Psoas muscle (tissue), 8 donors: Measurements from ENCODE around the gene IGF2BP1. TPM values are rescaled to one million over a fixed set of nuclear protein-coding genes. Genes with fewer than 3 reads are reported as not detected.

Experiments used
- ATAC-seq, 4 donors: fragments of 200-7000 bp; cut with Tn5 transposase; one replicate each; pipeline ENCODE4 v1.9.1; 2020; ENCODE audit warnings: moderate library complexity in 3 of 4, mild to moderate bottlenecking in 2 of 4
- DNase-seq, 2 donors: peaks; one replicate each; pipeline ENCODE4 v3.0.0-alpha.2; 2020
- H3K27ac ChIP-seq: fragments of 200-600 bp; one replicate; pipeline ENCODE4 v1.8.0; 2022
- H3K27me3 ChIP-seq, 3 donors: fragments of 200-600 bp in 1 of 3; one replicate each; pipeline versions ENCODE4 v1.6.1 to v1.8.0; 2013 to 2022; ENCODE audit warnings: low read length in 2 of 3, mild to moderate bottlenecking in 2 of 3, moderate library complexity in 1 of 3; ENCODE audit not compliant: insufficient read depth in 3 of 3
- H3K36me3 ChIP-seq, 2 donors: fragments of 200-600 bp in 1 of 2; one replicate each; pipeline versions ENCODE4 v1.6.1 to v1.8.0; 2013 to 2022; ENCODE audit warnings: low read depth in 1 of 2, mild to moderate bottlenecking in 1 of 2, moderate library complexity in 1 of 2; ENCODE audit not compliant: insufficient read depth in 1 of 2
- H3K4me1 ChIP-seq: fragments of 200-600 bp; one replicate; pipeline ENCODE4 v1.8.0; 2022
- H3K4me3 ChIP-seq: fragments of 200-600 bp; one replicate; pipeline ENCODE4 v1.8.0; 2022; ENCODE audit warnings: mild to moderate bottlenecking
- H3K9me3 ChIP-seq: fragments of 200-600 bp; one replicate; pipeline ENCODE4 v1.8.0; 2022
- WGBS, 3 donors: extraction: QIAGEN DNeasy Blood & Tissue Kit; methylation state at CpG; one replicate each; pipeline versions ENCODE4 v1.1.6 to v1.1.7; 2013; 5-methylcytosine and 5-hydroxymethylcytosine counted together
- intact Hi-C, 2 donors: fragments of 100-400 bp; cut with DNase I; formaldehyde crosslinking; loops; one replicate each; pipeline versions ENCODE4 v1.11.0 to v1.14.2; 2022
- polyA plus RNA-seq, 3 donors: library from polyadenylated mRNA; stranded (reverse); fragments of 200-250 nt; gene quantifications; one replicate each; pipeline ENCODE4 v1.2.3, GENCODE V29; 2013
- total RNA-seq, 4 donors: library from RNA; stranded (reverse); fragmentation: NEBNext Ultra II Directional in 2 of 4; extraction: Animal tissue kit (Norgen Biotek cat#: 25700) in 2 of 4; gene quantifications; one replicate each; pipeline versions ENCODE4 v1.2.1 to v1.2.4, GENCODE V29; 2021 to 2023
- TF ChIP-seq, protein P1 (sequence below): fragments of 200-600 bp; IDR thresholded peaks from one replicate; pipeline ENCODE4 v1.8.0; 2022; ENCODE audit warnings: antibody characterized with exemption
- donor health status: healthy with polysubstance abuse.
- donor health status: DM: no; HTN: no; CAD: no; lungs with moderate emphysema.
- donor health status: Bipolar disorder and iron deficiency.
- donor health status: healthy.
- donor health status: DM: yes; HTN: yes; CAD: no.
- donor health status: DM: no; HTN: no; CAD: no.
- donor health status: DM: no; HTN: no; CAD: no.
- donor health status: DM: yes; HTN: yes; CAD: no.

IGF2BP1 gene
- total and polyA plus RNA-seq, 7 donors = not detected

DNA sequence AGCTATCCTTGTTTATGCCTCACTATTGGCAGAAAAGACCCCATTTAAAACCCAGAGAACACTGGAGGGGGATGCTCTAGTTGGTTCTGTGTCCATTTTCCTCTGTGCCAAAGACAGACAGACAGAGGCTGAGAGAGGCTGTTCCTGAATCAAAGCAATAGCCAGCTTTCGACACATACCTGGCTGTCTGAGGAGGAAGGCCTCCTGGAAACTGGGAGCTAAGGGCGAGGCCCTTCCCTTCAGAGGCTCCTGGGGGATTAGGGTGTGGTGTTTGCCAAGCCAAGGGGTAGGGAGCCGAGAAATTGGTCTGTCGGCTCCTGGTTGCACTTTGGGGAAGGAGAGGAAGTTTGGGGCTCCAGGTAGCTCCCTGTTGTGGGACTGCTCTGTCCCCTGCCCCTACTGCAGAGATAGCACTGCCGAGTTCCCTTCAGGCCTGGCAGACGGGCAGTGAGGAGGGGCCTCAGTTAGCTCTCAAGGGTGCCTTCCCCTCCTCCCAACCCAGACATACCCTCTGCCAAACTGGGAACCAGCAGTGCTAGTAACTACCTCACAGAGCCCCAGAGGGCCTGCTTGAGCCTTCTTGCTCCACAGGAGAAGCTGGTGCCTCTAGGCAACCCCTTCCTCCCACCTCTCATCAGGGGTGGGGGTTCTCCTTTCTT is 56.1 kb downstream of the IGF2BP1 start:
- Histone ChIP-seq H3K36me3 (no peaks in the 10 kb centered on the region), H3K4me3 (no peak overlapping the region), H3K9me3 (no peaks in the 10 kb centered on the region), H3K27ac (no peak overlapping the region), H3K4me1 (no peaks in the 10 kb centered on the region), H3K27me3 (no peaks in the 10 kb centered on the region)
- intact Hi-C loops = no loop called here
- DNase-seq (no peak), ATAC-seq (no peak)
- WGBS, 3 donors = 69 to 76% (median 73%) methylated on average over 6 of the region's 6 CpGs
- TF ChIP-seq, protein P1, sequence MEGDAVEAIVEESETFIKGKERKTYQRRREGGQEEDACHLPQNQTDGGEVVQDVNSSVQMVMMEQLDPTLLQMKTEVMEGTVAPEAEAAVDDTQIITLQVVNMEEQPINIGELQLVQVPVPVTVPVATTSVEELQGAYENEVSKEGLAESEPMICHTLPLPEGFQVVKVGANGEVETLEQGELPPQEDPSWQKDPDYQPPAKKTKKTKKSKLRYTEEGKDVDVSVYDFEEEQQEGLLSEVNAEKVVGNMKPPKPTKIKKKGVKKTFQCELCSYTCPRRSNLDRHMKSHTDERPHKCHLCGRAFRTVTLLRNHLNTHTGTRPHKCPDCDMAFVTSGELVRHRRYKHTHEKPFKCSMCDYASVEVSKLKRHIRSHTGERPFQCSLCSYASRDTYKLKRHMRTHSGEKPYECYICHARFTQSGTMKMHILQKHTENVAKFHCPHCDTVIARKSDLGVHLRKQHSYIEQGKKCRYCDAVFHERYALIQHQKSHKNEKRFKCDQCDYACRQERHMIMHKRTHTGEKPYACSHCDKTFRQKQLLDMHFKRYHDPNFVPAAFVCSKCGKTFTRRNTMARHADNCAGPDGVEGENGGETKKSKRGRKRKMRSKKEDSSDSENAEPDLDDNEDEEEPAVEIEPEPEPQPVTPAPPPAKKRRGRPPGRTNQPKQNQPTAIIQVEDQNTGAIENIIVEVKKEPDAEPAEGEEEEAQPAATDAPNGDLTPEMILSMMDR = no peak

DNA sequence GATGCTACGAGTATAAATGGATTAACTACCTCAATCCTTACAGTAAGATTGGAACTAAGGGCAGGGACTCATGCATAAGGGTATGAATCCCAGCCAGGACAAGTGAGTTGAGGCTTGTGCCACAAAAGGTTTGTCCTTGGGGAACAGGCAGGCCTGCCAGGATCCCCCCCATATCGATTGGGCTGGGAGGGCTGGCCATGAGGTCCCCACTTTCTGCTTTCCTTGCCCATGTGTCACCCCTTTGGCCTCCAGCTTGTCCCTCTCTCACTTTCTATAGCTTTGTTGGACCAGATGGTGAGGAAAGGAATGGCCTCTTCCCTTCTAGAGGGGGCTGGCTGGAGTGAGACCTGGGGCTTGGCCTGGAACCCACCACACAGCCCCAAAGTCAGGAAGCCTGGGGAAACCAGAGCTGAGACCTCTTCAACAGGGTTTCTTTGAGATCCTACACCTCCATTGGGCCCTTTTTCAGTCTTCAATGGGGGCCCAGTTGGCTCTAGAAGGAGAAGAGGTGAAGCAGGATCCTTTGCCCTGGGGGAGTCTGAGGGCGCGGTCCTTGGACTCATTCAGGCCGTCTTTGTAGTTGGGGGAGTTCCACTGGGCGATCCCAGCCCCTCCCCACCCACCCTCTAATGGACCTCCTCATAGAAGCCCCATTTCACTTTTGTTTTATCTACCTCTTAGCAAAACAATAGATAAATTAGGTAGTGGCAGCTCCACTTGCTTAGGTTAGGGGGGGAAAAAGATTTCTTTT is 57.3 kb downstream of the IGF2BP1 start:
- no peaks in the 10 kb centered on the region for H3K9me3 ChIP-seq
- H3K4me1 ChIP-seq = no peaks in the 10 kb centered on the region
- WGBS, 3 donors = 78 to 86% (median 82%) methylated on average over 6 of the region's 6 CpGs
- no peak overlapping the region for H3K27ac ChIP-seq
- H3K36me3 ChIP-seq = no peaks in the 10 kb centered on the region
- intact Hi-C loops = no loop called here
- TF ChIP-seq, protein P1 = no peak
- H3K27me3 ChIP-seq = peaks cover 0 to 9% (median 0%) of the 10 kb centered on the region in 3 donors
- DNase-seq (no peak), ATAC-seq (no peak)
- no peak overlapping the region for H3K4me3 ChIP-seq

DNA sequence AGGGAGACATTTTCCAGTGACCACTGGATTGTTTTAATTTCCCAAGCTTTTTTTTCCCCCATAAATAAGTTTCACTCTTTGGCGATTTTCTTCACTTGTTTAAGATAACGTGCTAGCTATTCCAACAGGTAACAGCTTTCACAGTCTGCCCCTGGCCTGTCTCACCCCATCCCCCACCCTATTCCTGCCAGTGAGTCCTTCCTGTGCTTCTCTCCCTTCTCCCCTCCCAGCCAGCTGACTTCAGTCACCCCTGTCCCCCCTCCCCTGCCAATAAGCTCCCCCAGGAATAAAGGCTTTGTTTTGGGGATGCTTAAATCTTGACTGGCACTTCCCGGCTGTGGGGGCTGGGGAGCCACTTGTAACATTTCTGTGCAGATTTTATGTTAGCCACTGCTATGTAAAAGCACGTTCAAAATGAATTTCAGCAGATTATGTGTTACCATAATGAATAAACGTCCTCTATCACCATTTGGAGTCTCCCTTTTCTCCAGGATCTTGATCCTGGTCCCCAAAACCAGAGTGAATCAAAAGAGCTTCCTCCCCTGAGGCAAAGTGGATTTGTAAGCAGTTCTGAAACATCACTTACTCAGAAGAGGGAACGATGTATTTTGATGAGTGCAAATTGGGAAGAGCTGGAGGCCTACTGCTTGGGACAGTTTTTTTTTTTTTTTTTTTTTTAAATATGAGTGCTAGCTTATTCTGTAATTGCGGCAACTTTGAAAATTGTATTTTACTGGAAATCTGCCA is 58.2 kb downstream of the IGF2BP1 start:
- peaks cover 0 to 9% (median 0%) of the 10 kb centered on the region in 3 donors for H3K27me3 ChIP-seq
- TF ChIP-seq, protein P1 = no peak
- H3K4me1 ChIP-seq = no peaks in the 10 kb centered on the region
- 59 to 72% (median 68%) methylated on average over 7 of the region's 7 CpGs for WGBS, 3 donors
- no peak overlapping the region for H3K27ac ChIP-seq
- no peaks in the 10 kb centered on the region for H3K36me3 ChIP-seq
- ATAC-seq (no peak), DNase-seq (no peak)
- intact Hi-C loops = no loop called here
- no peak overlapping the region for H3K4me3 ChIP-seq
- no peaks in the 10 kb centered on the region for H3K9me3 ChIP-seq

DNA sequence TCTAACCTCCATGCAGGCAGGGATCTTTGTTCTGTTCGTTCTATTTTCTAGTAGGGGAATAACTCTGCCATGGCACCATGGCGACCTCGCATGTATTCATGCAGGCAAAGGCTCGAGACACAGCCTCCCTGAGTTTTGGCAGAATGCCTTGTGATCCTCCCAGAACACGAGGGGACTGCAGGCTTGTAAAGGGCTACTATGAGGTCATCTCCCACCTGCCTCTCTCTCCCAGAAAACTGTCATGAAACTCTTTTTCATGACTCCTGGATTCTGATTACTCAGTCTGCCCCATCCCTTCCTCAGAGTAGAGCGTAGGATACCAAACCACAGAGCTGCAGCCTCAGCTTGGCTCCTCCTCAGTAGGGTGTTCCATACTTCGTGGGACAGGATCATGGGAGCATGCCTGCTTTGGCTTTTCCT is 64.3 kb downstream of the IGF2BP1 start:
- Histone ChIP-seq H3K9me3 (no peaks in the 10 kb centered on the region), H3K27me3 (peaks cover 0 to 24% (median 6%) of the 10 kb centered on the region in 3 donors), H3K4me3 (no peak overlapping the region), H3K4me1 (no peaks in the 10 kb centered on the region), H3K27ac (no peak overlapping the region), H3K36me3 (no peaks in the 10 kb centered on the region)
- WGBS, 3 donors = 42 to 47% (median 43%) methylated on average over 7 of the region's 7 CpGs
- ATAC-seq (no peak), DNase-seq (no peak)
- intact Hi-C loops = no loop called here
- TF ChIP-seq, protein P1 = no peak
